HG02884 (cell line): ENCODE data around the gene HDAC4.
A peak's percentile ranks its signal among the peaks of the same experiment; 100 is the strongest.

Experiments used
- ATAC-seq: cut with Tn5 transposase; IDR thresholded peaks from one replicate; pipeline ENCODE4 v1.9.1; 2021; ENCODE audit warnings: mild to moderate bottlenecking, moderate library complexity; ENCODE audit not compliant: unreplicated experiment

HDAC4 gene

GRCh38 chr2:239272626-239273025, 128.2 kb downstream of the HDAC4 start:
- no peak for ATAC-seq

GRCh38 chr2:239271882-239272281, 128.9 kb downstream of the HDAC4 start:
- ATAC-seq = no peak

GRCh38 chr2:239271471-239271870, 129.3 kb downstream of the HDAC4 start:
- no peak for ATAC-seq

GRCh38 chr2:239269916-239270315, 130.9 kb downstream of the HDAC4 start:
- ATAC-seq = no peak

- ATAC-seq = no peak
Observed at GRCh38 chr2:239269173-239269885, 131.5 kb downstream of the HDAC4 start.

GRCh38 chr2:239268549-239268948, 132.3 kb downstream of the HDAC4 start:
- ATAC-seq = no peak

- ATAC-seq = no peak
Observed at GRCh38 chr2:239268082-239268481, 132.7 kb downstream of the HDAC4 start.

- ATAC-seq = peak; percentile 86
Observed at GRCh38 chr2:239267288-239267951, 133.4 kb downstream of the HDAC4 start.

GRCh38 chr2:239266779-239267287, 134.0 kb downstream of the HDAC4 start:
- ATAC-seq = no peak

GRCh38 chr2:239266434-239266766, 134.4 kb downstream of the HDAC4 start:
- no peak for ATAC-seq

GRCh38 chr2:239265681-239266433, 135.0 kb downstream of the HDAC4 start:
- ATAC-seq = no peak

GRCh38 chr2:239264838-239265651, 135.8 kb downstream of the HDAC4 start:
- peak; percentile 46 for ATAC-seq

- ATAC-seq = no peak
Observed at GRCh38 chr2:239264492-239264837, 136.4 kb downstream of the HDAC4 start.

GRCh38 chr2:239263669-239264491, 136.9 kb downstream of the HDAC4 start:
- ATAC-seq = no peak

- no peak for ATAC-seq
Observed at GRCh38 chr2:239263231-239263630, 137.6 kb downstream of the HDAC4 start.

GRCh38 chr2:239262484-239263230, 138.2 kb downstream of the HDAC4 start:
- no peak for ATAC-seq

- no peak for ATAC-seq
Observed at GRCh38 chr2:239261796-239262483, 138.9 kb downstream of the HDAC4 start.

GRCh38 chr2:239261356-239261755, 139.5 kb downstream of the HDAC4 start:
- no peak for ATAC-seq
